ENCODE data around the gene ARHGEF37. TPM values are rescaled to one million over a fixed set of nuclear protein-coding genes. Genes with fewer than 3 reads are reported as not detected.
A peak's percentile ranks its signal among the peaks of the same experiment; 100 is the strongest.
"Not testable (repeated sequence)": the region's sequence is repeated elsewhere in the genome, so short reads cannot be mapped to it uniquely, and the experiment has no call there.

The ARHGEF37 gene, protein sequence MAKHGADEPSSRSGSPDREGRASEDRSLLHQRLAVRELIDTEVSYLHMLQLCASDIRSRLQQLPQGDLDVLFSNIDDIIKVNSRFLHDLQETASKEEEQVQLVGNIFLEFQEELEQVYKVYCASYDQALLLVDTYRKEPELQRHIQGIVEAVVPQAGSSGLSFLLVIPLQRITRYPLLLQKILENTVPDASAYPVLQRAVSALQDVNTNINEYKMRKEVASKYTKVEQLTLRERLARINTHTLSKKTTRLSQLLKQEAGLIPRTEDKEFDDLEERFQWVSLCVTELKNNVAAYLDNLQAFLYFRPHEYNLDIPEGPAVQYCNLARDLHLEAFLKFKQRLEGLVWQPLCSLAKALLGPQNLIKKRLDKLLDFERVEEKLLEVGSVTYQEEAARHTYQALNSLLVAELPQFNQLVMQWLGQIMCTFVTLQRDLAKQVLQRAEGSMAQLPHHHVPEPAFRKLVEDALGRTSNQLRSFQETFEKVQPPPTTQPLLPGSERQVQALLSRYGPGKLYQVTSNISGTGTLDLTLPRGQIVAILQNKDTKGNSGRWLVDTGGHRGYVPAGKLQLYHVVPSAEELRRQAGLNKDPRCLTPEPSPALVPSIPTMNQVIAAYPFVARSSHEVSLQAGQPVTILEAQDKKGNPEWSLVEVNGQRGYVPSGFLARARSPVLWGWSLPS
- 0.70 and 0.86 TPM in 2 replicates for total RNA-seq

DNA sequence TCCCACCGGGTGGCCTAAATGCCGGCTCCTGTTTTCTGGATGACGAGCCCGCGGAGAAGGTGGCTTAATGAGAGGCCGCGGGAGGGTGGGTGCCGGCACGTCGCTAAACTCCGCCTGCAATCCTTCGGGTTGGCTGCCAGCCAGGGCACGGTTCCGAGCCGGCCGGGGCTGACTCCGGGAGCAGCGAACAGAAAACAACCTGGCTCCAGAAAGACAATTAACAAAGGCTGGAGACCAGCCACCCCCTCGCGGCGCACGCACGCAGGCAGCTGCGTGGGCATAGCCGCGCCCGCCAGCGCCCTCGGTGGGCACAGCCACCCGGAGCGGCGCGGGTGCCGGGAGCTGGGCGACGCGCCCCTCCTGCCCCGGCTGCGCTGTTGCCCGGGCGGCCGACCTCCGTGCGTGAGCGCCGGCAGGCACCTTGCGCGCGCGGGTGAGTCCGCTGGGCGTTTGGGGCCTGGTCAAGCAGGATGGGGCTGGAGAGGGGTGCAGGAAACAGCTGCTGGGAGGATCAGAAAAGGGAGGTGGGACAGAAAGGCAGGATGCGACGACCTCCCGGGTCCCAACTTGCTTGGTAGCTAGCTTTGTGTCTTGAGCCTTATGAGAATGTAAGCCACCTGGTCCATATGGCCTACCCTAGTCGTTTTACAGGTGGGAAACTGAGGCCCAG lies at the start of gene ARHGEF37:
ARHGEF37 (plus strand) TSS at position 307 of the 670 bp plus-strand sequence. CDS start 16,272 bp downstream, outside the sequence.
- DNase-seq (ENCODE audit: low spot score), result peak; percentile 13
- intact Hi-C loops (cut with micrococcal nuclease), result loop anchor here (2.0 kb wide), 1 partner anchor 419 kb away; the partner anchor contains the start of genes HMGXB3 and TIGD6
- peaks cover 8% of the 10 kb centered on the region for H3K27me3 Mint-ChIP-seq (ENCODE audit: insufficient read depth)
- no peaks in the 10 kb centered on the region for H3K9me3 Mint-ChIP-seq
- peaks cover 4% of the 10 kb centered on the region for H3K36me3 Mint-ChIP-seq (ENCODE audit: low read depth)
- peak within 1 kb of the TSS; percentile 40 for H3K27ac Mint-ChIP-seq
- H3K4me1 Mint-ChIP-seq (ENCODE audit: low read depth), result peaks cover 20% of the 10 kb centered on the region
- peak within 1 kb of the TSS; percentile 75 for H3K4me3 Mint-ChIP-seq

DNA sequence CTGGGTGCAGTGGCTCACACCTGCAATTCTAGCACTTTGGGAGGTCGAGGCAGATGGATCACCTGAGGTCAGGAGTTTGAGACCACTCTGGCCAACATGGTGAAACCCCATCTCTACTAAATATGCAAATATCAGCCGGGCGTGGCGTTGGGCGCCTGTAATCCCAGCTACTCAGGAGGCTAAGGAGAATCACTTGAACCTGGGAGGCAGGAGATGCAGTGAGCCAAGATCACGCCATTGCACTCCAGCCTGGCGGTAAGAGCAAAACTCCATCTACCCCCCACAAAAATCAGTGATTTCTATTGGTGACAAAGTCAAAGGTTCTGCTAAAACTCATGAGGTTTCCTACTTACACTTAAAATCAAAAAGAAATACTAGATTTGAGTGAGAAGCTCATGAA lies 48.9 kb upstream of the ARHGEF37 start:
- DNase-seq (ENCODE audit: low spot score), result no peak
- peaks cover 51% of the 10 kb centered on the region for H3K4me1 Mint-ChIP-seq (ENCODE audit: low read depth)
- H3K4me3 Mint-ChIP-seq, result no peak overlapping the region
- no peaks in the 10 kb centered on the region for H3K9me3 Mint-ChIP-seq
- H3K27ac Mint-ChIP-seq, result no peak overlapping the region
- H3K27me3 Mint-ChIP-seq (ENCODE audit: insufficient read depth), result no peaks in the 10 kb centered on the region
- intact Hi-C loops (cut with micrococcal nuclease), result no loop called here
- H3K36me3 Mint-ChIP-seq (ENCODE audit: low read depth), result peaks cover 19% of the 10 kb centered on the region

DNA sequence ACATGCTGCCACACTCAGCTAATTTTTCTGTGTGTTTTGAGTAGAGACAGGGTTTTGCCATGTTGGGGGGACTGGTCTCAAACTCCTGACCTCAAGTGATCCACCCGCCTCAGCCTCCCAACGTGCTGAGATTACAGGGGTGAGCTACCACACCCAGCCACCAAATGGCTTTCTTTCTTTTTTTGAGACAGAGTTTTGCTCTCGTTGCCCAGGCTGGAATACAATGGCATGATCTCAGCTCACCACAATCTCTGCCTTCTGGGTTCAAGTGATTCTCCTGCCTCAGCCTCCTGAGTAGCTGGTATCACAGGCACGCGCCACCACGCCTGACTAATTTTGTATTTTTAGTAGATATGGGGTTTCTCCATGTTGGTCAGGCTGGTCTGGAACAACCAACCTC lies 45.5 kb upstream of the ARHGEF37 start:
- H3K27ac Mint-ChIP-seq; intact Hi-C loops (cut with micrococcal nuclease); H3K27me3 Mint-ChIP-seq (ENCODE audit: insufficient read depth); DNase-seq (ENCODE audit: low spot score); H3K9me3 Mint-ChIP-seq; H3K4me3 Mint-ChIP-seq: not testable (repeated sequence)
- peaks cover 33% of the 10 kb centered on the region for H3K4me1 Mint-ChIP-seq (ENCODE audit: low read depth)
- peaks cover 27% of the 10 kb centered on the region for H3K36me3 Mint-ChIP-seq (ENCODE audit: low read depth)

DNA sequence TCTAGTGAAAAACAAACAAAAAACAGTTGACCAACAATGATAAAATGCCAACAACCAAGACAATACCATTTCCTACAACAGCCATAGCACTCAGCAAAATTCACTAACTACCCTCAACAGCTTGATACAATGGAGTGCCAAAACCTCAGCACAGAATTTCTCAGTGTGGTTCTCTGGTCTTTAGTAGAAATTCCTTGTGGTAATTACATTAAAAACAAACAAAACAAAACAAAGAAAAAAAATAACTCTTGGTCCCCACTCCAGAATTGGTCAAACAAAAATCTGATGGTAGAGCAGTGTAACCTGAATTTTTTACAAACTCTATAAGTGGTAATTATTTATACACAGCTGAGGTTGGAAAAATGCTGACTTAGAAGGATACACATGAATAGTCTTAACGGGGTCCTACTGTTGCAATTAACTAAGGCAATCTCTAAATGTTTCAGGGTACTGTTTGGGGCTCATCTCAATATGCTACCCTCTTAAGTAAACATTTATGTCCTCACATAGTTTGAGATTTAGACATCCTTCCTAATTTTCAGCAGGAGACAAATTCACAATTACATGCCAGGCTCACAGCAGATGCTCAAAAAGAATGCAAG lies 43.8 kb upstream of the ARHGEF37 start:
- intact Hi-C loops (cut with micrococcal nuclease), result no loop called here
- H3K27ac Mint-ChIP-seq, result no peak overlapping the region
- no peaks in the 10 kb centered on the region for H3K27me3 Mint-ChIP-seq (ENCODE audit: insufficient read depth)
- peaks cover 42% of the 10 kb centered on the region for H3K4me1 Mint-ChIP-seq (ENCODE audit: low read depth)
- DNase-seq (ENCODE audit: low spot score), result no peak
- H3K4me3 Mint-ChIP-seq, result no peak overlapping the region
- no peaks in the 10 kb centered on the region for H3K9me3 Mint-ChIP-seq
- H3K36me3 Mint-ChIP-seq (ENCODE audit: low read depth), result peaks cover 29% of the 10 kb centered on the region

DNA sequence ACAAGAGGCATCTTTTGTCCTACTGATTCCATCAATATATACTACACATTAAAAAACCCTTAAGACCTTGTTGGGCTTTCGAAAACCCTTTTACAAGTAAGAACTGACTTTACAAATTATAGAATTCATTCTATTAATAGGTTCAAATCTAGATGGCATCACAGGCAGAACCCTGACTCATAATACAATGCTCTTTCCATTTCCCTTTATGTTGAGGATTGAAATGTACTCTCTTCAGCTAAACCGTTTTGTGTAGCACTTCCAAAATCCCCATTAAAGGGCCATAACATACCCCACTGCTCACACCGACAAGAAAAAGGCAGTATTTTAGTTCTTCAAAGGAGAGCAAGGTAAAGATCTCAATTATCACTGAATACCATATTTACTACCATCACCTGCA lies 41.2 kb upstream of the ARHGEF37 start:
- Mint-ChIP-seq H3K9me3 (no peaks in the 10 kb centered on the region), H3K4me1 (ENCODE audit: low read depth) (peaks cover 41% of the 10 kb centered on the region), H3K36me3 (ENCODE audit: low read depth) (peaks cover 33% of the 10 kb centered on the region), H3K4me3 (no peak overlapping the region), H3K27ac (peak overlapping the region; percentile 50), H3K27me3 (ENCODE audit: insufficient read depth) (no peaks in the 10 kb centered on the region)
- no peak for DNase-seq (ENCODE audit: low spot score)
- intact Hi-C loops (cut with micrococcal nuclease), result no loop called here

DNA sequence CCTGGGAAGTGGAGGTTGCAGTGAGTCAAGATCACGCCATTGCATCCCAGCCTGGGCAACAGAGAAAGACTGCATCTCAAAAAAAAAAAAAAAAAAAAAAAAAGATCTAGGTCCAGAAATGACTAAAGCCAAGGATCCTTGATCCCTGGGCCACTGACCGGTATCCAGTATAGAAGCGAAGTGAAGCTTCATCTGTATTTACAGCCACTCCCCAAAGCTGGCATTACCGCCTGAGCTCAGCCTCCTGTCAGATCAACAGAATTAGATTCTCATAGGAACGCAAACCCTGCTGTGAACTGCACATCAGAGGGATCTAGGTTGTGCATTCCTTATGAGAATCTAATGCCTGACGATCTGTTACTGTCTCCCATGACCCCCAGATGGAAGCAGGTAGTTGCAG lies 39.4 kb upstream of the ARHGEF37 start:
- no peak overlapping the region for H3K27ac Mint-ChIP-seq
- no peak overlapping the region for H3K4me3 Mint-ChIP-seq
- no peaks in the 10 kb centered on the region for H3K27me3 Mint-ChIP-seq (ENCODE audit: insufficient read depth)
- H3K4me1 Mint-ChIP-seq (ENCODE audit: low read depth), result peaks cover 43% of the 10 kb centered on the region
- DNase-seq (ENCODE audit: low spot score), result no peak
- H3K36me3 Mint-ChIP-seq (ENCODE audit: low read depth), result peaks cover 42% of the 10 kb centered on the region
- H3K9me3 Mint-ChIP-seq, result no peaks in the 10 kb centered on the region
- intact Hi-C loops (cut with micrococcal nuclease), result no loop called here

DNA sequence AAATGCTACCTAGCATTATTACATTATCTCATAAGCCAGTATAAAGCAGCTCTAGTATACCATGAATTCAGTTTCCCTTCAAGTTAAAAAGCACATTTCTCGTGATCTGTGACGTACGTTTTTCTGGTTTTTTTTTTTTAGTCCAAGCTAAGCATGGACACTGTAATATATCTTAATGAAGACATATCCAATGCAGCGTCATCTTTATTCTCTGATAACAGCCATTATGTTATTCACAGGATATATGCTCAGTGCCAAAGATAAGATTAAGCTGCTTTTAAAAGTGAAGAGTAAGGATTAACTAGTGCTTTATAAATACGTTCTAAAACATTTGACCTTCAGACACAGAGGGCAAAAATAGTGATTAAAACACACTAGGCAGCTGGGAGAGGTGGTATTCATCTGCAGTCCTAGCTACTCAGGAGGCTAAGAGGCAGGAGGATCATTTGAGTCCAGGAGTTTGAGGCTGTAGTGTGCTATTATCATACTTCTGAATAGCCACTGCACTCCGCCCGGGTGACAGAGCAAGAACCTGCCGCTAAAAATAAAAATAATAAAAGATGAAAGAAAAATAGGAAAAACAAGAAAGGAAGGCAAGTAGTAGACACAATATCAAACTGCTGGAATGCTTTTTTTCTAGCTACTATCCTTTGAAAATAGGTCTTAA lies 37.8 kb upstream of the ARHGEF37 start:
- Mint-ChIP-seq H3K27me3 (ENCODE audit: insufficient read depth) (no peaks in the 10 kb centered on the region), H3K4me1 (ENCODE audit: low read depth) (peaks cover 53% of the 10 kb centered on the region), H3K36me3 (ENCODE audit: low read depth) (peaks cover 45% of the 10 kb centered on the region), H3K27ac (peak overlapping the region; percentile 8), H3K4me3 (no peak overlapping the region), H3K9me3 (no peaks in the 10 kb centered on the region)
- no peak for DNase-seq (ENCODE audit: low spot score)
- intact Hi-C loops (cut with micrococcal nuclease), result no loop called here

DNA sequence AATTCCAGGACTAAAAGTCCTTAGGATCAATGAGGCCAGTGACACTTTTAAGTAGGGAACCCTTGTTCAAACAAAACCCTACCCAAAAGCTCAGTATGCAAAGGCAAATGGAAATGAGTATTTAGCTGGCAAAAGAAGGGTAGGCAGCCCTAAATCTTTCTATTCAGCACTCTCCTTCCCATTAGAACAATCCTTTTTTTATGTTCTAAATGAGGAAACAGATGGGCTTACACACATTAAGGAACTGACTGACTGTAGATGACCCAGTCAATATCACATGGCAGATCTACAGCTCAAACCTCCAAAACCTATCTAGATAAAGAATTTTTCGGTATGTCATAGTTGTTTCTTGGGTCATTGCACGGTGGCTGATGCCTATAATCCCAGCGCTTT lies 37.3 kb upstream of the ARHGEF37 start:
- Mint-ChIP-seq H3K27ac (no peak overlapping the region), H3K27me3 (ENCODE audit: insufficient read depth) (no peaks in the 10 kb centered on the region), H3K4me3 (no peak overlapping the region), H3K9me3 (no peaks in the 10 kb centered on the region), H3K4me1 (ENCODE audit: low read depth) (peaks cover 57% of the 10 kb centered on the region), H3K36me3 (ENCODE audit: low read depth) (peaks cover 48% of the 10 kb centered on the region)
- DNase-seq (ENCODE audit: low spot score), result no peak
- intact Hi-C loops (cut with micrococcal nuclease), result no loop called here

DNA sequence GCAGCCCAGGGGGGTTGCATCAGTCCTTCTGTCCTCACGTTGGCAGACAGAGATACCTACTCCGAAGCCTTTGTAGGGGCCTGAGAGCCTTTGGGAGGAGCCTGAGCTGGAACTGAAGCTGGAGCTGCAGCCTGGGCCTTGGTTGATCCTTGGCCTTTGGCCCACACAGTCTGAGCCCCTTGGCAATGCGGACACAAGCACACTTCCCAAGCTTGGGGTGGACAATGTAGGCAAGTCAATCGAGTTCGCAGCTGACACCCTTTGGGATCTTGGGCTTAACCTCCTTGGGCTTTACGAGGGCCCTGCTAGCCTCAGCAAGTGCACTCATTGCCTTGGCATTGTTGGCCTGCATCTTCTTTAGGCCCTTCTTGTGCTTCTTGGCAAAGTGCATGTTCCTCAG lies 36.0 kb upstream of the ARHGEF37 start:
- DNase-seq (ENCODE audit: low spot score), result no peak
- Mint-ChIP-seq H3K9me3 (no peaks in the 10 kb centered on the region), H3K36me3 (ENCODE audit: low read depth) (peaks cover 56% of the 10 kb centered on the region), H3K27me3 (ENCODE audit: insufficient read depth) (no peaks in the 10 kb centered on the region), H3K4me1 (ENCODE audit: low read depth) (peaks cover 53% of the 10 kb centered on the region), H3K4me3 (no peak overlapping the region), H3K27ac (peak overlapping the region; percentile 29)
- intact Hi-C loops (cut with micrococcal nuclease), result loop anchor here (5.0 kb wide), 1 partner anchor 43 kb away; no protein-coding TSS in a partner anchor

DNA sequence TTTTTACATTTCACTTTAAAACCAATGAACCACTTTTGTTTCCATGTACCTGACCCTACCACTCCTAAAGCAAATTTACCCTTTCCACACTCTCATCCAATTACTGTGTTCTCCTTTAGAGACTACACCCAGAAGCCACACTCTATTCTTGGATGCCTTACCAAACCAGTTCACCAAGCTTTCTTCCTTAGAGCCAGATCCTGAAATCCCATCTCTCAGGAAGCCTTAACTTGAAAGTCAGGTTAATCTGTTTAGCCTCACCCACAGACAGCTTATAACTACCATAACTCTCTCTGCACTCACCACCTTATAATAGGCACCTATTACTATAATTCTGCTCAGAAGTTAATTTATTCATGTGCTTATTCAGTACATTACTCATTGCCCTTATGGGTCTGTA lies 34.3 kb upstream of the ARHGEF37 start:
- Mint-ChIP-seq H3K27ac (peak overlapping the region; percentile 54), H3K36me3 (ENCODE audit: low read depth) (peaks cover 54% of the 10 kb centered on the region), H3K4me1 (ENCODE audit: low read depth) (peaks cover 48% of the 10 kb centered on the region), H3K27me3 (ENCODE audit: insufficient read depth) (no peaks in the 10 kb centered on the region), H3K9me3 (no peaks in the 10 kb centered on the region), H3K4me3 (peak overlapping the region; percentile 99)
- intact Hi-C loops (cut with micrococcal nuclease), result loop anchor here (5.0 kb wide), 1 partner anchor 45 kb away; no protein-coding TSS in a partner anchor
- DNase-seq (ENCODE audit: low spot score), result no peak

DNA sequence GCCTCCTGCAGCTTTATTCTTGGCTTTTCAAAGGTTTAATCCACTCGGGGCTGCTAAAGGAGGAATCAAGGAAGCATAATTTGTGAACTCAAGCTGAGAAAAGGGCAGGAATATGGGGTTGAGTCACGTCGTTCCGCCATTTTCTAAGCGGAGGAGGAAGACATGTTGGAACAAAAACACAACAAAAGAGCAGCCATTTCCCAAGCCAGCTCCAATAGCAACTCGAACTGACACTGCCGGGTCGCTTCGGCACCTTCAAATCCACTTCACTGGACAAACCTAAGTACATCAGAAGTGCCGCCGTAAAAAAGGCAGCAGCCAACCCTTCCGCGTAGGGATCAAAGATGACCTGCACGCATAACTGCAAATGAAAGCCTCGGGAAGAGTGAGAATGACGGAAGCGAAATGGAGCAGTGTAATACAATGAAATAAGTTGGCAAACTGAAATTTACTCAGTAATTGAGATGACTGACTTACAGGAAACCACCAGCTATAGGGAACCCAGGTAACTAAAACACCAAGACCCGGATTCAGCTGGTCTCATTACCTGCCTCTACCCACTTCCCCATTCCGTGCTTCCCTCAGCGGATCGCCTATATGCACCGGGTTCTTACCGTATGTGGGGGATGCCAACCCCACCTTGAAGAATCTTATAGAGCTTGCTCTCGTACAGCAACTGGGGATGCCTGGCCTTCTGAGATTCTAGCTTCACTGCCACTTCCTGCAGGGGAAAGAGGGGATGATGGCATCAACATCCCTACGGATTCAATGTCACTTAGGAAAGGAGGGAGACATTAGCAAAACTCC lies 31.6 kb upstream of the ARHGEF37 start:
- H3K4me3 Mint-ChIP-seq, result peak overlapping the region; percentile 99
- peak overlapping the region; percentile 99 for H3K27ac Mint-ChIP-seq
- no peaks in the 10 kb centered on the region for H3K27me3 Mint-ChIP-seq (ENCODE audit: insufficient read depth)
- peak; percentile 31 for DNase-seq (ENCODE audit: low spot score)
- peaks cover 34% of the 10 kb centered on the region for H3K4me1 Mint-ChIP-seq (ENCODE audit: low read depth)
- H3K9me3 Mint-ChIP-seq, result no peaks in the 10 kb centered on the region
- H3K36me3 Mint-ChIP-seq (ENCODE audit: low read depth), result peaks cover 46% of the 10 kb centered on the region
- intact Hi-C loops (cut with micrococcal nuclease), result loop anchor here (1.0 to 10.0 kb wide), 6 partner anchors 32 to 1665 kb away; partner anchors contain the start of gene ADRB2

Measured in activated T-helper 1 cell treated with anti-CD3 and anti-CD28 coated beads, Interleukin-12 subunit alpha, Interleukin-12 subunit beta, Interleukin-2, Interleukin-4 antibody, amounts not matched to agents 30 ng/mL and 10 ng/mL and 1 ng/mL, durations not matched to agents 14 hours and 24 hours and 36 hours (primary cell).